Esophagus muscularis mucosa (tissue), 4 donors: ENCODE measurements around the gene FREM2. TPM values are rescaled to one million over a fixed set of nuclear protein-coding genes. Genes with fewer than 3 reads are reported as not detected.

Source experiments
- DNase-seq: peaks from one replicate; pipeline ENCODE4 v3.0.0-alpha.2; 2017; ENCODE audit errors: extremely low spot score
- H3K27ac ChIP-seq, 4 donors: fragments of 200-600 bp; sonication (generic); replicated peaks in 1 of 4; 1 replicate in 3 of 4; 2 replicates in 1 of 4; pipeline ENCODE4 v1.5.1; 2016 to 2019; ENCODE audit warnings: mild to moderate bottlenecking in 1 of 4
- H3K27me3 ChIP-seq, 4 donors: fragments of 200-600 bp; sonication (generic); one replicate each; pipeline versions ENCODE4 v1.5.1 to v1.6.0; 2016 to 2019
- H3K36me3 ChIP-seq, 4 donors: fragments of 200-600 bp; sonication (generic); one replicate each; pipeline ENCODE4 v1.5.1; 2016 to 2019
- H3K4me1 ChIP-seq, 4 donors: fragments of 200-600 bp; sonication (generic); one replicate each; pipeline ENCODE4 v1.5.1; 2016 to 2019
- H3K4me3 ChIP-seq, 4 donors: fragments of 200-600 bp; sonication (generic); 1 replicate in 2 of 4; 2 replicates in 2 of 4; pipeline ENCODE4 v1.5.1; 2016 to 2019; ENCODE audit warnings: mild to moderate bottlenecking in 4 of 4, moderate library complexity in 1 of 4
- H3K9me3 ChIP-seq, 4 donors: fragments of 200-600 bp; sonication (generic); 1 replicate in 3 of 4; 2 replicates in 1 of 4; pipeline ENCODE4 v1.5.1; 2016 to 2019
- CTCF ChIP-seq, 3 experiments: fragments of 200-600 bp in 2 of 3; fragments of 450-650 bp in 1 of 3; sonication (generic) in 2 of 3; IDR thresholded peaks; one replicate each; pipeline ENCODE4 v1.5.1; 2017 to 2019; ENCODE audit warnings: antibody characterized with exemption in 3 of 3, mild to moderate bottlenecking in 2 of 3, moderate library complexity in 1 of 3
- EP300 ChIP-seq: sonication (generic); formaldehyde crosslinking; IDR thresholded peaks from one replicate; pipeline ENCODE4 v1.6.1; 2017; ENCODE audit warnings: antibody characterized with exemption
- POLR2A ChIP-seq: fragments of 450-650 bp; IDR thresholded peaks from one replicate; pipeline ENCODE4 v1.6.1; 2017; ENCODE audit warnings: antibody characterized with exemption, moderate library complexity, mild to moderate bottlenecking, low read depth
- POLR2AphosphoS5 ChIP-seq, 2 donors: sonication (generic); formaldehyde crosslinking; IDR thresholded peaks; one replicate each; pipeline ENCODE4 v1.6.1; 2017; ENCODE audit warnings: antibody characterized with exemption in 2 of 2
- WGBS: methylation state at CpG from one replicate; pipeline ENCODE4 v1.1.5; 2018; 5-methylcytosine and 5-hydroxymethylcytosine counted together
- intact Hi-C: fragments of 100-400 bp; cut with DNase I; formaldehyde crosslinking; loops from one replicate; pipeline ENCODE4 v1.15.1; 2023
- total RNA-seq, 4 donors: library from RNA; depleted of rRNA; stranded (reverse); fragments of >200 nt; gene quantifications; one replicate each; pipeline versions ENCODE4 v1.1.0 to v1.2.1, GENCODE V29; 2016

FREM2 gene
- total RNA-seq, 4 donors from 2014 or later, result 0.13 to 0.34 (median 0.33) TPM; not detected in 1

DNA sequence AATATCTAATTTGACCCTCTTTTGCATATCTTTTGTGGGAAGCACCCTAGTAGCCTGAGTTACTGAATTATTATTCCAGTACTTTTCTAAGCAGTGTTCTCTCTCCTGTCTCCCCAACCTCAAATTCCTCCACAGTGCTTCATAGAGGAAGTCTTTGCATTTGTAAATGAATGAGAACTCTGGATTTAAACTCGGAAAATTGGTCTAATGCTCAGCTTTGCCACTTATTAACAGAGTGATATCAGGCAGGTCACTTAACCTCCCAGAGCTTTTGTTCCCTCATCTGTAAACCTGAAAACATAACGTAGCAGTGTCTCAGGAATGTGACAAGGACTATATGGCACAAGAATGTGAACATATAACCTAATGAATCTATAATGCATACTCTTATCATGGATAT, 26.2 kb downstream of the FREM2 start:
- intact Hi-C loops, result no loop called here
- Histone ChIP-seq H3K27ac (no peak overlapping the region), H3K27me3 (peaks cover 0 to 6% (median 0%) of the 10 kb centered on the region in 4 donors), H3K36me3 (no peaks in the 10 kb centered on the region), H3K4me1 (no peaks in the 10 kb centered on the region), H3K4me3 (no peak overlapping the region), H3K9me3 (no peaks in the 10 kb centered on the region)
- TF ChIP-seq CTCF (IDR thresholded peaks at IDR 0.05) (no peak), POLR2AphosphoS5 (IDR thresholded peaks at IDR 0.05) (no peak)
- DNase-seq, result no peak
- 77% methylated on average over 2 of the region's 2 CpGs for WGBS

GRCh38 chr13:38718374-38718773, 31.5 kb downstream of the FREM2 start:
- no peak overlapping the region for H3K4me3 ChIP-seq
- no peak for DNase-seq
- no peaks in the 10 kb centered on the region for H3K36me3 ChIP-seq
- 85% methylated on average over 4 of the region's 4 CpGs for WGBS
- no peaks in the 10 kb centered on the region for H3K4me1 ChIP-seq
- no peaks in the 10 kb centered on the region for H3K9me3 ChIP-seq
- H3K27ac ChIP-seq, result no peak overlapping the region
- H3K27me3 ChIP-seq, result no peaks in the 10 kb centered on the region
- TF ChIP-seq CTCF (IDR thresholded peaks at IDR 0.05), result no peak
- TF ChIP-seq EP300, result no peak
- no peak for TF ChIP-seq POLR2AphosphoS5 (IDR thresholded peaks at IDR 0.05)
- TF ChIP-seq POLR2A, result no peak
- intact Hi-C loops, result no loop called here

GRCh38 chr13:38730332-38730731, 43.5 kb downstream of the FREM2 start:
- H3K36me3 ChIP-seq, result no peaks in the 10 kb centered on the region
- H3K9me3 ChIP-seq, result no peaks in the 10 kb centered on the region
- DNase-seq, result no peak
- intact Hi-C loops, result no loop called here
- TF ChIP-seq POLR2AphosphoS5 (IDR thresholded peaks at IDR 0.05), result no peak
- TF ChIP-seq POLR2A, result no peak
- no peak for TF ChIP-seq EP300
- TF ChIP-seq CTCF (IDR thresholded peaks at IDR 0.05), result no peak
- 26% methylated on average over 4 of the region's 4 CpGs for WGBS
- no peak overlapping the region for H3K4me3 ChIP-seq
- H3K4me1 ChIP-seq, result peaks cover 0 to 8% (median 6%) of the 10 kb centered on the region in 4 donors
- no peak overlapping the region for H3K27ac ChIP-seq
- H3K27me3 ChIP-seq, result no peaks in the 10 kb centered on the region

DNA sequence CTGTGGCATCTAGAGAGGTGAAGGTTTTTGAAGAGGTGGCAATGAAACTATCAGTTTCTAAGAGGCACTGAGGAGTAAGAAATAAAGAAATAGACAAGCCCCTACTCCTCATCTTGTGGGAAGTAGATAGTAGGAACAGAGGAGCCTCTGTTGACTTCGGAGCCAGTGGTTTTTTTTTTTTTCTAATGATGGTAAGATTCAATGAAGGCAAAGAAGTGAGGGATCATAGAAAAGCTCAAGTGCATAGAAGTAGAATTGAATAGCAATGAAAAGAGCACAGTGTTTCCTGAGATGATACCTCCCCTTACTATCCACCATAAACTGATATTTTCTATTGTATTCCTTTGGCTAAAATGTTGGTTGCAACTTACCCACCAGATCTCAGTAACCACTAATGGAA, 46.3 kb downstream of the FREM2 start:
- H3K4me3 ChIP-seq, result no peak overlapping the region
- H3K4me1 ChIP-seq, result peaks cover 0 to 19% (median 9%) of the 10 kb centered on the region in 4 donors
- no peak overlapping the region for H3K27ac ChIP-seq
- 84% methylated on average over 1 of the region's 1 CpG for WGBS
- no peaks in the 10 kb centered on the region for H3K36me3 ChIP-seq
- H3K9me3 ChIP-seq, result no peaks in the 10 kb centered on the region
- intact Hi-C loops, result no loop called here
- no peak for DNase-seq
- no peak for TF ChIP-seq EP300
- H3K27me3 ChIP-seq, result no peaks in the 10 kb centered on the region

DNA sequence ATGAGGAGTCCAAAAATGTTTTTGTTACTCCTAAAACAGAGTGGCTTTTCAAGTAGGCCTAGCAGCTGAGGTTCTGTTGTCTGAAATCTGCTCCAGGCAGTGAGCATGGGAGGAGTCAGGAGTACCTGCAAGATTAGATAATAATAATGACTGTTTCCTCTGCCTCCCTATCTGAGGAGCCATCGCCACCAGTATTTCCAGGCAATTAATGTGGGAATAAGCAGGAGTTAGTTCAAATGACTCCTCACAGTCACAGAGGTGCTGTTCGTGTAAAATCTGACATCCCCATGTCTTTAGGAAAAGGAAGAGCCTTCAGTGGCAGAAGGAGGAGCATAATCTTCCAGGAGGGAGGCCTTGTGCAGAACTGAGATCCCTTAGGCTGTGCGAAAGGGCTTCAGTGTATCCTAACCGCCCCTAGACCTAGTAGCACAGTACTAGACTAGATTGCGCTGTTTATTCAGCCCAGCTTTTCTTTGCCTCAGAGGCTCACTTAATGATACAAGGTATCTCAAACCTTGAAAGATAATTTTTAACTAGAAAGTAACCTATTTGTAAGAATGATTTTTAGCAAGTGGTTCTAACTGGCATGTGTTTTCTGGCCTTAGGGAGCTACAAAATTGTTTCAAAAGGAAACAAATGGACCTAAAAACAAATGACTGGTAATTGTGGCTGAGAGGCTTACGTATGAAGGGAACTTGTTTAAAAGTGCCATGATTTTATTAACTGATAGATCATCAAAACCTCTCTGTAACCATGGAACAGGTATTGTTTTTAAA, 49.0 kb downstream of the FREM2 start:
- Histone ChIP-seq H3K27me3 (no peaks in the 10 kb centered on the region), H3K36me3 (no peaks in the 10 kb centered on the region), H3K9me3 (no peaks in the 10 kb centered on the region), H3K4me3 (no peak overlapping the region), H3K4me1 (peaks cover 0 to 12% (median 3%) of the 10 kb centered on the region in 4 donors), H3K27ac (no peak overlapping the region)
- no peak for DNase-seq
- 63% methylated on average over 6 of the region's 6 CpGs for WGBS
- intact Hi-C loops, result no loop called here
- TF ChIP-seq EP300 (no peak), POLR2AphosphoS5 (IDR thresholded peaks at IDR 0.05) (no peak), CTCF (IDR thresholded peaks at IDR 0.05) (no peak), POLR2A (no peak)
